HG02885 (cell line): Measurements from ENCODE around the gene HOXA3.

ENCODE experiments used
- ATAC-seq: cut with Tn5 transposase; IDR thresholded peaks from one replicate; pipeline ENCODE4 v1.9.1; 2021; ENCODE audit warnings: mild to moderate bottlenecking; ENCODE audit not compliant: unreplicated experiment, poor library complexity

Gene HOXA3

DNA sequence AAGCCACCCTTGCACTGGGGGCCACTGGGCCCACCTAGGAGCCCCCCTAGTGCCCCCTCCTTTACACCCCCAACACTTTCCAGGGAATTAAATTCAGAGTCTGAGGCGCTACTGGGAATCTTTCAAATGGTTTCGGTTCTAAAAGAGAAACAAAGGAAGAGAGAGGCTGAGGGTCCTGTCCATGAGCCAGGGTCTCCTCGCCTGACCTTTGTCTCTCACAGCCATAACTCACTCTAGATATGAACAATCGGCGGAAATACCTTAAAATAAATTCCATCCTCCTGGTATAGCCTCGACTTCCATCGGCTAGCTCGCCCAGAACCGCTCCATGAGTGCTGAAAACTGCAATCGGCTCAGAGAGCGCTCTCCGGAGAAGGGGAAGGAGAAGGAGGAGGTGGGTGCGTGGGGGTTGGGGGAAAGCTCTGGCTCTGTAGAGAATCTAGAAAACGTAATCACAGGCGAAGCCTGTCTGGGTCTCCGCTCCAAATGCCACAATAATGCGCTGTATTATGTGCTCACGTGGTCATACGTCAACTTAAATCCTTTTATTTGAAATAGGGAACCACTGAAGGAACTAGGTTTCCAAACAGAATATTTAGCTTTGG, 34.4 kb downstream of the HOXA3 start:
- ATAC-seq = no peak

DNA sequence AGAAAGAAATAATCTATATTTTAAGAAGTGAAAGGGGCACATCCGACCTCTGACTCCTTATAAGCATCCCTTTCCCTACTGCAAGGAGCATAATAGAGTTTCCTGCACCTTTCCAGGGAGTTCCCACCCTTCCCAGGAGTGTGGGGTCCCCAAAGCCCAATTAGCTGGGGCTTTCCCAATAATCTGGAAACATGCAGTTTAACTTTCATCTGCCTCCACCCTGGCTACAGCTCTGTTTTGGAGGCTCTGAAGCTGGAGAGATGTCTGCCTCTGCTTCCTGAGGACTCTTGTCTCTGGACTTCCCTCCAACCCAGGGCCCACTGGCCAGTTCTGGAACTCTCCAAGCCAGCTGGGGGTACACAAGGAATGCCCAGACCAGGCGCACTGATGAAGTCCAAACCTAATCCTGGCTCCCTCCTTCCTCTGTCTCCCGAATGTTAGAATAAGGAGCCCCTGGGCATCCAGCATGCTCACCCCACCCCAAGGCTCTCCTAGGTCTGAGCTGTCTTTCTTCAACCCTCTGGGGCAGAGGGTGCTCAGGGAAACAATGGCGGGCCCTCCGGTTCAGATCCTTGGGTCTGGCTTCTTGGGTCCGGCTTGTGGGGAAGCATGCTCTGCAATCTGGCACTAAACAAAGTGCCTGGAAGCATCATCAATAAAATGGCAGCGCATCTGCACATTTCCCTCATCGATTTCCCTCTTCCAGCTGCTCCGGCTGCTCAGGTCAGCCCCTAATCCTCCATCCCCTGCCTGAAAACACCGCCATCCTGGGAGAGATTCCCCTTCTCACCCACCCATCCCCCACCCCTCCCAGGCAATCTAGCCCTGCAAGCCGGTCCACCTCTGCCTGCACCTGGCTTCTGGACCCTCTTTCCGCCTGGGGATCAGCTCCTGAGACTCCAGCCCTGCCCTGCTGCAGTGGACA, 35.2 kb downstream of the HOXA3 start:
- ATAC-seq = no peak

DNA sequence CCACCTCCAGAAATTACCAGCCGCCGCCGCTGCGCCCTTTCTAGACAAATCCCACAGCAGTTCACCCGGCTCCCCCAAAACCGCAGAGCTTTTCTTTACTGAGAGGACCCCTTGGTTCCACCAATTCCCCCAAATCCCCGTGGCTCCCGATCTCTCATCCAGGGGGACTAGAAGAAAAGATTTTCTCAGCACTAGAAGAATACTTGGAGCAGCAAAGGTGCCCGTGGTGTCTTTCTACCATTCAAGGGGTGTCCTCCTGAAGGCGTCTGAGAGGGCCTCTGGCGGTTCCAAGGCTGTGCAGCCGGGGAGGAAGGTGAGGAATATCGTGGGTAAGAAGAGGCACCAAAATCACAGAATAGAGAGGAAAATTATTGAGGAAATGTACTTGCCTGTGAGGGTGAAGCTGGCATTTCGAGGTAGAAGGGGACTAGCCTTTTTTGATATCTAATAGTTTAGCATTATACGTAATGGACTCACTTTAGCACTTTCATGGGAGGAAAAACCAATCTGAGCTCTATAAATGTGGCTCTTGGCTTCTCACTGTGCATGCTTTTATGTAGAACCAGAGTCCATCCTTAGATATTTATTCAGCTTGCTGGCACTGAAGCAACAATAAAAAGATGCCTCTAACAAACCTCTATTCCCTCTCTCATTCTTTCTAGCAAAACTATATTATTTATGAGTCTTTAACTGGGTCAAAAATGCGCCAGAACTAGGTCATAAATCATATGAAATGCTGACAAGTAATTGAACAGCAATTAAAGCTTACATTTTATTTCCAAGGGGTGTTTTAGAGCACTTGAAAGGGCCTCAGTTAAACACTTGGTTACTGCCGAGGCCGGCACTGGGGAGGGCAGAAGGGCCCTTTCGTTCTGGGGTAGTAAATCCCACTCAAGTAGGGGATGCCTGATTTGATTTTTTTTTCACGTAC, 36.1 kb downstream of the HOXA3 start:
- no peak for ATAC-seq

DNA sequence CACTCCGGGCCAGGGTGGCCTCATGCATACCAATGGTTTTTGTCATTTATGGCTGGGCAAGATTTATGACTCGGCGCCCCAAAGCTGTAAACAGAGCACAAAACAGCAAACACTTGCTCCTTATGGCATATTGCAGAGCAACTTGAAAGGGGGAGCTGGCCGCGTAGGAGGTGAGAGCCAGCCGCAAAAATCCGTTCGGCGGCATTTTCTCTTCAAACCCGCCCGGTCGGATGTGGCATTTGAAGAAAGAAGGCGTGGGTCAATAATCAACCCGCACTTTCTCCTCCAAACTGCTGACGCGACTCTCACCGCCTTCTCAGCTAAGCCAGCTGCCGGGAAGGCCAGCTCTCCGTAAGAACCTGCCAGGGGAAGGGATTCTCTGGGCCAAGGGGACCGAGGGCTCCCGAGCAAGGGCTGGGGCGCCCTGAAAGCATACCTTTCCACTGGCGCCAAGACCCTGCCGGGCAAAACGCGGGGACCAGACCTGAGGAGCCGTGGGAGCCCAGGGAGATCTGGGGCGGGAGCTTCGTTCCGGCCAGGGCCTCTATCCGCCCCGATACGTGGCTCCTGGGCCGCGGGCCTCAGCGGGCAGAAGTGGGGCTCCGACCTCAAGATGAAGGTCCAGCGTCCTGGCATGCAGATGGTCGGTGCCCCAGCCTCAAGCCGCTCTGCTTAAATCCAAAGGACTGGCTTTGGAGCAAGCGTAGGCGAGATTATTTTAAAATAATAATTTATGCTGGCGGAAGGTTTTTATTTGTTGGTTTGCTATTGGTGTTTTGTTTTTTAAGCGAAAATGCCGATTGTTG, 37.0 kb downstream of the HOXA3 start:
- ATAC-seq = no peak

DNA sequence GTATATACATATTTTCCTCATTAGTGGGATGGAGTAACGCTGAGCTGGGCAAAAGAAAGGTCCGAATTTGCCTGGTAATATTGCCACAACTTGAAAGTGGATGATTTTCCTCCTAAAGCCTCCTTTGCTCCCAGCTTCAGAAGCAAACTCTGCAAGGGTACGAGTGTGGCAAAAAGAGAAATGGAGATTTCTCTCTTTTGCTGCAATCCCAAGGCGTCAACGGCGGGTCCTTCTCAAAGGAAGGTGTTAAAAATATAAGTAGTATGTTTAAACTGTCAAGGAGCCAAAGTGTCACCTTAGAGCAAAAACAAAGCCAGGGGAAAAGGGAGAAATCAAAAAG, 37.5 kb downstream of the HOXA3 start:
- ATAC-seq = no peak

DNA sequence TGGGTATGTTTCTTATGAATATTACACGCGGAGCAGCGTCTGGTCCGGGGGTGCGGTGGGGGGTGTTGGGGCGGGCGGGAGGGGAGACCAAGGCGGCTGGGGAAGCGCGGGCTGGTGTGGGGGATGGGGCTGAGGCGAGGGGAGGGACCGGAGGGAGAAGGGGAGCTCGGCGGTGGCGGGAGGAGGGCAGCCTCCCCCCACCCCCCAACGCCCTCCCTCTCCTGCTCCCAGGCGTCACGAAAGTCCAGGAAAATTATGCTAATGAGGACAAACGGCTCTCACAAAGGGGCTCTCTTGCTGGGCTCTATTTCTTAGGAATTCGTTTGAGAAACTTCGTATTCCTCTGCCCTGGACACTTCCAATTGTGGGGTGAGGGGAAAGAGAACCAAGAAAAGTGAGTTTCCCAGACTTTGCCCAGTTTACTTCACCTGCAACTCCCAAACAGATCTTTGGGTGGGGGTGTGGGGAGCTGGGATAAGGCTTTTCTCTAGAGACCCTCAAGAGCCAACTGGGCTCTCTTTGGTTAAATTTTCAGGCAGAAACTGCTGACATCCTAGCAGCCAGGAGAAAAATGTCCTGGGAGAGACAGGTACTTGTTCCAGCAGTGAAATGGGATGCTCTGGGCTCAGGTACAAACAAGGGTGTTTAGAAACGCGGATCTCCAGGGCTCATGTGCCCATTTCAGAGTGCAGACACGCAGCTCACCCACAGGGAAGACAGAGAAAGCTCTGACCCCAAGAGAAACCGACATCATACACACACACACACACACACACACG, 38.2 kb downstream of the HOXA3 start:
- ATAC-seq = no peak

DNA sequence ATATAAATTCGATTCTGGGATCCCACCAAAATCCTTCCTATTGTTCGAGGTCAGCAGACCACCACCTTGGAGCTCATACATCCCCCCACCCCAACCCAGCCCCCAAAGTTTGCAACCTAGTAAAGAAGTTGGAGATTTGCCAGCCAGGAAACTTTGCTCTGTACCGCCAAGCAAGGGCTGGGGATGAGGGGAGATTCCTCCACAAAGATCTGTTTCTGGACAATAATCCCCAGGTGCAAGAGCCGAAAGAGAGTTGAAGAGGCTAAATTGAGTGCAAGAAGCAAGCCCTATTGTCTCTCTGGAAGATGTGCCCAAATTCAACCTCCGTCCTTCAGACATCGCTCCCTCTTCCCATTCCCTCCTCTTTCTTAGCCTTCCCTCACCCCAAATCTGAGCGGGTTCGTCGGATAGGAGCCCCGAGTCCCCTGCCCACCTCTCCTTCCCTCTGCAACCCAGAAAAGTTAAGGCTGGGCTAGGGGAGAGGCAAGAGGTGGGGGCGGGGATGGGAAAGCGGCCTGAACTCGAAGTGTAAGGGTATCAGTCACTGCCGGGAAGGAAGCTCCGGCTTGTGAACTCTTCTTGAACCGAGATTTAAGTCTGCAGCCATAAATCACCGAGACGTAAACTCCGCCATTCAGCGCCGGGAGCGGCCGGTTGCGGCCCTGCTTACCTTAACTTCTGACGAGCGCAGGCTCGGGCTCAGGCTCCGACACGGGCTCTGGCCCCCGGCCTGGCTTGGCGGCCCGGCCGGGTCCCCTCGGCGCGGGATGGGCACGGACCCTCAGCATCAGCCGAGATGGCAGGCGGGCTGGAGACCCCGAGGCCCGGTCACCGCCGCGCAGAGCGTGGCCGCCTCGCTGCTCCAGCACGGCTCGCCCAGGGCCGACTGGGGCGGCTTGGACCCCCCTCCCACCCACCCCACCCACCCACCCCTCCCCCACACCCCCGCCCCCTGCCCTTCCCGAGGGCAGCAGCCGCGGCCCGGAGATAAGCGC, 39.1 kb downstream of the HOXA3 start:
- no peak for ATAC-seq

DNA sequence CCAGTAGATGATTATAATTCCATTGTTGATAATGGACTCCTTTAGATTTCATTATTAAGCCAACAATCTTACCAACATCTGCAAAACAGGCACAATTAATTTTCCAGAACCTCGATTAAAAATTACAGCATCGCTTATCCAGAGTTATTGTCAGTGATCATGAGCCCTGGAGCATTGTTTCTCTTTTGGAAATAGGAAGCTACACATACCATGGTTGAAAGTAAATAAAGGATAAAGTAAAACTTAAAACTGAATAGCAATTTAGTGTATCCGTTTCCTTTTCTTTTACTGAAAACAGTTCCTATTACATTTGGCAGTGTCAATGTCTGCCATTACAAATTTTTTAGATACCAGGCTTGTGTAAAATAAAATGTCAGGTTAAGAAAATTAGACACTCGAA, 40.0 kb downstream of the HOXA3 start:
- ATAC-seq = no peak

DNA sequence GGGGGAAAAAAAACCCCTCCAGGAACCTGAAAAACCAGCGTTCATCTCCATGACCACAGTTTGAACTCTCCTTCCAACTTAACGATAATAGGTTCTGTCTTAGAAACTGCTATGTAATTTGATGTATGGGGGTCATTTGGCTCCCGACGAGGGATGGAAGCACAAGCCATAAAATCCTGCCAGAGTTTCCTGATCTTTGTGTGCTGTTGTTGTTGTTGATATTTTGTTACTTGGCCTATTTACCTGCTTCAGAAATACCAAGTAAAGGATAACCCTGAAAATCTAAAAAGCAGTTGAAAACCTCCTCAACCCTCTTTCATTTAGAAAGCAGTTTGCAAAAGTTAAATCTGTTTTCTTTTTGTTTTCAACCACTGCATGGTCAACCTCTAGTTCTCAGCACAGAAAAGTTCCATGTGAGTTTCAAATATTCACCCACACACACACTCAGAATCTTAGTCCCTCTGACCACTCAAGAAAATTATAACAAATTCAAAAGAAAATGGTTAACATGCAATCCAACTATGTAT, 40.6 kb downstream of the HOXA3 start:
- ATAC-seq = no peak

DNA sequence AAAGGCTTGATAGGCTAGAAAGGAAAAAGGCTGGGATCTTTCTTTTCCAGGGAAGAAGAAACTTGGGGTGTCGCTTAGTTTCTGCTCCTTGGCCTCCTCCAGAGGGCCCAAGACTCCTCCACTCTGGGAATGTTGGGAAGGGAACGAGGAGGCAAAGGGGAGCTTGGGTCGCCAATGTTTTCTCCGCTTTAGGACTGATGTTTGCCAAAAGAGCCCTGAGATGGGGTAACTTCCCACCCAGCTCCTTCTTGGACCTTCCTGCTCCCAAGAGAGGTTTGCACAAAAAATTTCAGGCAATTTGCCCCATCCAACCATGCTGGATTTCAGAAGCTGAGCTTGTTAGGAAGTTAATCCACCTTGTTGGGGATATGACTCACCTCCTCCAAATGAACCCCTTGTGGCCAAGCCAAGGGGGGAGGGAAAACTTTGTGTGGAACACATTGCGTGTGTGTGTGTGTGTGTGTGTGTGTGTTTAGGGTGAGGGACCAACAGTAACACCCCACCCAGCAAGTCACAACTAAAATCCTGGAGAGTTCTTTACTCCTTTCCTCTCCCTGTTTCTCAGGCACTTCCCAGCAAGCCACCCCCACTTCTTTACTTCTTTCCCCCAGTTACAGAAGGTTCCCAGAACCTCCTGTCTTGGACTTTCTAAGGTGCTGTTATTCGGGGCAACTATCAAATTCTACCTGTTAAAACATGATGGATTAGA, 41.2 kb downstream of the HOXA3 start:
- no peak for ATAC-seq

DNA sequence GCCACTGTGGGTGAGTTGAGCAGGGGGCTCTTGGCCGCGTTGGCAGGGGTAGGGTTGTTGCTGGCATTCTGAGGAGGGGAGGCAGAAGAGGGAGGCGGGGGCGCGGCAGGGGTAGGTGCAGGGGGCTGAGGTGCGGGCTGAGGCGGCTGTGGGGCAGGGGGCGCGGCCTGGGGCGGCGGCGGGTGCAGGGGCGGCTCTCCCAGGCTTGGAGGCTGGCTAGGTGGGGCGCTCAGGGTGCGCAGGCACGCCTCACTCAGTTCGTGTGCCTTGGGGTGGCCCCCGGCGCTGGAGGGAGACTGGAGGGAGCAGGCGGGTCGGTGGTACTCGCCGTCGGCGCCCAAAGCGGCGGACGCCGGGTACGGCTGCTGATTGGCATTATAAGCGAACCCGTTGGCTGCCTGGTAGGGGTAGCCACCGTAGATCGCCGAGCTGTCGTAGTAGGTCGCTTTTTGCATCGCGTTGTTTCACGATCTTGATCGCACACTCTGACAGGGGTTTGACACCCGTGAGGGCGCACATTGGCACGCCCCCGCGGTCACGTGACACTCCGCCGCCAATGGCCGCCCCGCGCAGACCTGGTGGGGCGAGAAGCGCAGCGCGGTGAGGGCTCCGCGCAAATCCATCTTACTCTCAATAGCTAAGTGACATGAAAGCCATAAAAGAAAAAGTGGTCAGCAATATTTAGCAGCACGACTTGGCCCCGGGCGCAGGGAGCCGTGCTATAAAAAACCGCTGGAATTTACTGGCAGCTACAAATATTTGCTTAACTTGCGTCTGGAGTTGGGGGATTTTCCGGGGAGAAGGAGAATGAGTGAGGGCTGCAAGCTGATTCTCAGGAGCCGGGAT, 42.0 kb downstream of the HOXA3 start:
- ATAC-seq = no peak

DNA sequence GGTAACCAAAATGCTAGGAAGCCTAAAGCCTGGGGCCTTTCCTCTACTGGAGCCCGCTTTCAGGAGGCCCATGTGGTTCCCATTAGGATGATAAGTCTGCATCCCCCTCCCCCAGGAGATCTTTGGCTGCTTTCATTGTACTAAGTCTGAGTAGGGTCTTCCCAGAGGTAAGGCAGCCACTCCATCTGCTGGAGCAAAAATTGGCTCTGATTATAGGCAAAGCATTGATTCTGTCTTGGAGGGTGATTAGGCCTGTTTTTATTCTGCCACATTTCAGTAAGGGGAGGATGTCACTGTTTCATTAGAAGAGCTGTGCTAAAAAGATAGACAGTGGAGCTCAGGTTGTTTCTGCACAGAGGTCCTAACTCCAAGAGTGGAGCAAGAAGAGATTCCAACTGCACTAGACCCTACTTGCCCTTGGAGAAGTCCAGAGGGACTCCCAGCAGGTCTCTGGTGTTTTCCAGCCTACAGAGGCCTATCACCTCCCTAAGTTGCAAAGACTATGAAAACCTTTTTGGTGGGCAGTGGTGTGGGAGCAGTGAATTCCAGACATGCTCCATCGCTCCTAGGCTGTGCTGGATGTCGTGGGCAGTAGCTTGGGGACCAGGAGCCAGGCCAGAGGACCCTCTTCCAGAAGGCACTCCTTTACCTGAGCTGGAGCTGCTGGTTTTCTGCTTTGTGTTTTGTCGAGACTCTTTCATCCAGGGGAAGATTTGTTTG, 42.8 kb downstream of the HOXA3 start:
- no peak for ATAC-seq

DNA sequence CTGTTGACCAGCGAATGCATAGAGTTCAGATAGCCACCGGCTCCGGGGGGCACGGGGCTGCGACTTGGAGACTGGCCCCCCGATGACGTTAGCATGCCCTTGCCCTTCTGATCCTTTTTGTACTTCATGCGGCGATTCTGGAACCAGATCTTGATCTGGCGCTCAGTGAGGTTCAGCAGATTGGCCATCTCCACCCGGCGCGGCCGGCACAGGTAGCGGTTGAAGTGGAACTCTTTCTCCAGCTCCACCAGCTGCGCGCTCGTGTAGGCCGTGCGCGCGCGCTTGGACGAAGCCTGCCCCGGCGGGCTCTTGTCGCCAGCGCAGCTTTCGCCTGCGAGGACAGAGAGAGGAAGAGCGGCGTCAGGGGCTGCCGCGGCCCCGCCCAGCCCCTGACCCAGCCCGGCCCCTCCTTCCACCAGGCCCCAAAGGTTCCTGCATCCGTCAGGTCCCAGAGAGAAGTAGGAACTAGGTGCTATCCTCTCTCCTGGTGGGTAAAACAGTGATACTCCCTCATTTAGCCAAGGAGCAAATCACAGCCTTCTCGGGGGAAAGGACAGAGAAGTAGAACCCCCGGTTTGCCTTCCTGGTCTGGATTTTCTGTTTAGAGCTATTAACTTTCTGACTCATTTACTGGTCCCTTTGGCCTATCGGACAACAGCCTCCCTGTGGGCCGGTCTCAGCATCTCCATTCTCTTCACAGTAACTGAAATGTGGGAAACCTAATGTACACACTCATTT, 43.8 kb downstream of the HOXA3 start:
- ATAC-seq = no peak

DNA sequence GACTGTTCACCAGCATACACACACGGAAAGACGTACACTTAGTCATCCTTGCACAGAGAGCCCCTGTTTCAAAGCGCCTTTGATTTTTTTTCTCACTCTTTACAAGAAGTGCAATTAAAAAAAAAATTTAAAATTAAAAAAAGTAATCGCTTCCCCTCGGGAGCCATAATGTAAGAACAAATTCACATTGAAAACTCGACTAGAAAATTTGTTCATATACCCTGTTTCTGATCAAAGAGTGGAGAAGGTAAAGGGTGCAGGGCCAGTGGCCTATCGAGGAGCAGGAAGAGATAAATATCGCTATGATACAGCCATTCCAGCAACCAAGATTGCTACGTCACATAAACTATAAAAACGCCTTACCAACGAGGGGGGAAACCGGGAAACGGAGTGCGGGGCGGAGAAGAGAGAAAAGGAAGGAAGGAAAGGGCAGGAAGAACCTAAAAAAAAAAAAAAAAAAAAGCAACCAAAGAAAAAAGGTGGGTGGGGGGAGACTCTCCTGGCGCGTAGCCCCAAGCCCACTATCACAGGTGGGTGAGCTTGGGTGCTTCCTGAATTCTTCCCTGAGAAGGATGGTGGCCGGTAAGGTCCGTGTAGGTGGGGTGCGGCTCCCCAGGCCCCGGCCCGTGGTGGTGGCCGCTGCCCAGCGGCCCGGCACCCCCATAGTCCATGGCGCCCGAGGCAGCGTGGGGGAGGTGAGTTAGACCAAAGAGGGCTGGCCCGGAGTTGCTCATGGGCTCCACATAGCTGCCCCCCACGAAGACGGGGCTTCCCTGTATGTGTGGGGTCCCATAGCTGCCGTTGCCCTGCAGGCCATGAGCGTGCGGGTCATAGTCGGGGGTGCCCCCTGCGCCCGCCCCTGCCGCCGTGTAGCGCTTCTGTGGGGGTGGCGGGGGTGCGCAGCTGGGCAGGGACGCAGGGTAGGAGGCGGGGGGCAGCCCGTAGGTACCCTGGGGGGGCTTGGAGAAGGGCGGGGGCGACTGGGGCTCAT, 44.7 kb downstream of the HOXA3 start:
- ATAC-seq = no peak
